Sigmoid colon (tissue), 3 donors: ENCODE results near the gene TREML4.

ENCODE experiments used
- POLR2A ChIP-seq, 2 donors: fragments of 450-650 bp; IDR thresholded peaks; one replicate each; pipeline ENCODE4 v1.6.1; 2016; ENCODE audit warnings: antibody characterized with exemption in 2 of 2, mild to moderate bottlenecking in 2 of 2, moderate library complexity in 2 of 2
- TF ChIP-seq, protein P1 (sequence below), 4 experiments: fragments of 450-650 bp in 3 of 4; fragments of 200-600 bp in 1 of 4; IDR thresholded peaks; one replicate each; pipeline ENCODE4 v1.5.1; 2016 to 2019; ENCODE audit warnings: antibody characterized with exemption in 4 of 4, mild to moderate bottlenecking in 3 of 4, moderate library complexity in 2 of 4

DNA sequence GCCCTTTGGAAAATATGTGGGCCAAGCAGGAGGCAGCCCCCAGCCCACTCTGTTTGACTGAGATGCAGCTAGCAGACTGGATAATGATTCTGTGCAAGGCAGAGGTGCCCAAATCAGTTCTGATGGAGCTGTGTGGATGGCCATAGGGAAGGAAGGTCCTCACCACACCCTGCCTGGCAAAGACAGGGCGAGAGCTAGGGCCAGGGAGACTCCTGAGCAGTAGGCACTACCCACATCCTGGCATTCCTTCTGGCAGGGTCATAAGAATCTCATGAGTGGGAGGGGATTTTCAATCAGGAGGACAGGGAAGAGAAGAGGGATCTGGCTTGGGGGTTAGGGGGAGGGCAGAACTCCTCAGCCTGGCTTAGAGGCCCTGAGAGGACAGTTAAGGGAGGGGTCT, 46.6 kb upstream of the TREML4 start:
- TF ChIP-seq POLR2A (IDR thresholded peaks at IDR 0.05), result no peak
- TF ChIP-seq, protein P1, sequence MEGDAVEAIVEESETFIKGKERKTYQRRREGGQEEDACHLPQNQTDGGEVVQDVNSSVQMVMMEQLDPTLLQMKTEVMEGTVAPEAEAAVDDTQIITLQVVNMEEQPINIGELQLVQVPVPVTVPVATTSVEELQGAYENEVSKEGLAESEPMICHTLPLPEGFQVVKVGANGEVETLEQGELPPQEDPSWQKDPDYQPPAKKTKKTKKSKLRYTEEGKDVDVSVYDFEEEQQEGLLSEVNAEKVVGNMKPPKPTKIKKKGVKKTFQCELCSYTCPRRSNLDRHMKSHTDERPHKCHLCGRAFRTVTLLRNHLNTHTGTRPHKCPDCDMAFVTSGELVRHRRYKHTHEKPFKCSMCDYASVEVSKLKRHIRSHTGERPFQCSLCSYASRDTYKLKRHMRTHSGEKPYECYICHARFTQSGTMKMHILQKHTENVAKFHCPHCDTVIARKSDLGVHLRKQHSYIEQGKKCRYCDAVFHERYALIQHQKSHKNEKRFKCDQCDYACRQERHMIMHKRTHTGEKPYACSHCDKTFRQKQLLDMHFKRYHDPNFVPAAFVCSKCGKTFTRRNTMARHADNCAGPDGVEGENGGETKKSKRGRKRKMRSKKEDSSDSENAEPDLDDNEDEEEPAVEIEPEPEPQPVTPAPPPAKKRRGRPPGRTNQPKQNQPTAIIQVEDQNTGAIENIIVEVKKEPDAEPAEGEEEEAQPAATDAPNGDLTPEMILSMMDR (IDR thresholded peaks at IDR 0.05), result no peak
